GM23338 (cell line): ENCODE measurements around the gene MRNIP. TPM values are rescaled to one million over a fixed set of nuclear protein-coding genes. Genes with fewer than 3 reads are reported as not detected.

Experiments used
- ATAC-seq: fragments of 200-7000 bp; cut with Tn5 transposase; 3 replicates; pipeline ENCODE4 v1.9.1; 2020
- DNase-seq: peaks from one replicate; pipeline ENCODE4 v3.0.0-alpha.2; 2015; ENCODE audit warnings: low spot score
- H2AFZ ChIP-seq: fragments of 200-600 bp; sonication (generic); 2 replicates; pipeline ENCODE4 v1.8.0; 2016; ENCODE audit warnings: antibody characterized with exemption, mild to moderate bottlenecking, moderate library complexity
- H3F3A ChIP-seq: fragments of 200-600 bp; sonication (generic); replicated peaks from 2 replicates; pipeline ENCODE4 v1.8.0; 2017; ENCODE audit warnings: antibody characterized with exemption, mixed run types, low read depth
- H3K27ac ChIP-seq: fragments of 200-600 bp; sonication (generic); 2 replicates; pipeline ENCODE4 v1.6.1; 2016; ENCODE audit warnings: low read depth
- H3K27me3 ChIP-seq: fragments of 200-600 bp; sonication (generic); 2 replicates; pipeline ENCODE4 v1.8.0; 2016; ENCODE audit warnings: mild to moderate bottlenecking, mixed run types, moderate library complexity; ENCODE audit not compliant: insufficient read depth
- H3K36me3 ChIP-seq: fragments of 200-600 bp; sonication (generic); 2 replicates; pipeline ENCODE4 v1.8.0; 2016; ENCODE audit warnings: mild to moderate bottlenecking; ENCODE audit not compliant: insufficient read depth
- H3K4me1 ChIP-seq: fragments of 200-600 bp; sonication (generic); 2 replicates; pipeline ENCODE4 v1.8.0; 2016; ENCODE audit warnings: mild to moderate bottlenecking, moderate library complexity; ENCODE audit not compliant: insufficient read depth
- H3K4me2 ChIP-seq: fragments of 200-600 bp; sonication (generic); 2 replicates; pipeline ENCODE4 v1.7.1; 2017; ENCODE audit warnings: mixed run types
- H3K4me3 ChIP-seq: fragments of 200-600 bp; sonication (generic); 2 replicates; pipeline ENCODE4 v1.6.1; 2016; ENCODE audit warnings: mixed run types
- H3K79me2 ChIP-seq: fragments of 200-600 bp; sonication (generic); replicated peaks from 2 replicates; pipeline ENCODE4 v1.8.0; 2017; ENCODE audit warnings: mild to moderate bottlenecking; ENCODE audit not compliant: insufficient read depth
- H3K9me2 ChIP-seq: fragments of 200-600 bp; sonication (generic); 2 replicates; pipeline ENCODE4 v1.8.0; 2017; ENCODE audit not compliant: insufficient read depth
- H4K20me1 ChIP-seq: fragments of 200-600 bp; sonication (generic); replicated peaks from 2 replicates; pipeline ENCODE4 v1.8.0; 2017; ENCODE audit warnings: mild to moderate bottlenecking; ENCODE audit not compliant: insufficient read depth
- H3K27ac Mint-ChIP-seq: 2 replicates; pipeline ENCODE4 v1.8.0; 2020; ENCODE audit warnings: inconsistent platforms, mild to moderate bottlenecking, moderate library complexity, mixed read lengths
- H3K27me3 Mint-ChIP-seq: 3 replicates; pipeline ENCODE4 v1.8.0; 2022; ENCODE audit warnings: low read depth, mild to moderate bottlenecking, moderate library complexity, mixed read lengths, inconsistent platforms; ENCODE audit not compliant: insufficient read depth, poor library complexity
- H3K36me3 Mint-ChIP-seq: 3 replicates; pipeline ENCODE4 v1.8.0; 2021; ENCODE audit warnings: low read depth, mild to moderate bottlenecking, inconsistent platforms, moderate library complexity, mixed read lengths
- H3K4me1 Mint-ChIP-seq: 3 replicates; pipeline ENCODE4 v1.8.0; 2020; ENCODE audit warnings: mild to moderate bottlenecking, inconsistent platforms, mixed read lengths
- H3K4me3 Mint-ChIP-seq: 3 replicates; pipeline ENCODE4 v1.8.0; 2021; ENCODE audit warnings: moderate library complexity, mild to moderate bottlenecking, inconsistent platforms, mixed read lengths
- H3K9me3 Mint-ChIP-seq: 3 replicates; pipeline ENCODE4 v1.8.0; 2020; ENCODE audit warnings: moderate library complexity, mild to moderate bottlenecking, inconsistent platforms, mixed read lengths
- POLR2AphosphoS5 ChIP-seq: IDR thresholded peaks from 2 replicates; pipeline ENCODE4 v1.6.1; 2016; ENCODE audit warnings: antibody characterized with exemption, low read depth
- ZNF331 ChIP-seq: fragments of 250-450 bp; sonication (Bioruptor Pico); IDR thresholded peaks from 2 replicates; pipeline ENCODE4 v1.5.0; 2020; ENCODE audit warnings: low read depth, mild to moderate bottlenecking, moderate library complexity
- polyA plus RNA-seq: library from polyadenylated mRNA; unstranded; fragments of >200 nt; fragmentation: Nextera tagmentation; extraction: Ambion mirVana; gene quantifications from 2 replicates; pipeline ENCODE4 v1.2.1, GENCODE V29; 2016
- total RNA-seq: library from RNA; depleted of rRNA; stranded (reverse); fragments of >200 nt; shearing (Covaris generic); gene quantifications from 2 replicates; pipeline ENCODE4 v1.2.3, GENCODE V29; 2014
- TF ChIP-seq, protein P1 (sequence below): fragments of 250-450 bp; sonication (Bioruptor Pico); IDR thresholded peaks from 2 replicates; pipeline ENCODE4 v1.5.0; 2020; ENCODE audit warnings: mild to moderate bottlenecking, moderate library complexity

MRNIP gene
- total and polyA plus RNA-seq, 2 experiments from 2014 or later, result 18.2 to 34.4 TPM

DNA sequence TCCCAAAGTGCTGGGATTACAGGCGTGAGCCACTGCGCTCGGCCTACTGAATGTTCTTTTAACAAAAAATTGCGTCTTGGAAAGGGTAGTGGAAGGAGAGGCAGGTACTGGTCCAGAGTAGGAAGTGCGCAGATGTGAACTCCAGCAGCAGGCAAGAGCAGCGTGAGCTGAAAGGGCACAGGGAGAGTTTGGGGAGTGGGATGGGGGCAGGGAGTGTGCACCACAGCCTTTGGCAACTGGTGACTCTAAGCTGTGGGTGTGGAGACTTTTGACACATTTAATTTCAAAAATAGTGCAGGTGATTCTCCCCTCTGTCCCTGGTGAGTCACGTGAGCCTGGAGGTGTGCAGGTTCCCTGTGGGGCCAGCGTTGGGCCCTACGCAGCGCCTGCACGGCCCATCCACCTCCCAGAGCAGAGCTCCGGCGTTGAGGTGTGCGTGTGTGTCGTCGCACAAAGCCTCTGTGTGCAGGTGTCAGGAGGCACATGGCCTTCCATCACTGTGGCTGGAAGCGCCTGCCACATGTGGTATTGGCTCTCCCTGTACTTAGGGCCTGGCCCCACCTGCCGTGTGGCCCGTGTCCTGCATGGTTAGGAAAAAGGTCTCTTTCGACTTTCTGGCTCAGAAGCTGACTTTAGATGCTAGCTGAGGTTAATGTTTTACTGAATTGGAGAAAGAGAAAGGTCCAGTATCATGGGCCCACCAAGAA, 26.4 kb downstream of the MRNIP start (continued):
- TF ChIP-seq, protein P1, sequence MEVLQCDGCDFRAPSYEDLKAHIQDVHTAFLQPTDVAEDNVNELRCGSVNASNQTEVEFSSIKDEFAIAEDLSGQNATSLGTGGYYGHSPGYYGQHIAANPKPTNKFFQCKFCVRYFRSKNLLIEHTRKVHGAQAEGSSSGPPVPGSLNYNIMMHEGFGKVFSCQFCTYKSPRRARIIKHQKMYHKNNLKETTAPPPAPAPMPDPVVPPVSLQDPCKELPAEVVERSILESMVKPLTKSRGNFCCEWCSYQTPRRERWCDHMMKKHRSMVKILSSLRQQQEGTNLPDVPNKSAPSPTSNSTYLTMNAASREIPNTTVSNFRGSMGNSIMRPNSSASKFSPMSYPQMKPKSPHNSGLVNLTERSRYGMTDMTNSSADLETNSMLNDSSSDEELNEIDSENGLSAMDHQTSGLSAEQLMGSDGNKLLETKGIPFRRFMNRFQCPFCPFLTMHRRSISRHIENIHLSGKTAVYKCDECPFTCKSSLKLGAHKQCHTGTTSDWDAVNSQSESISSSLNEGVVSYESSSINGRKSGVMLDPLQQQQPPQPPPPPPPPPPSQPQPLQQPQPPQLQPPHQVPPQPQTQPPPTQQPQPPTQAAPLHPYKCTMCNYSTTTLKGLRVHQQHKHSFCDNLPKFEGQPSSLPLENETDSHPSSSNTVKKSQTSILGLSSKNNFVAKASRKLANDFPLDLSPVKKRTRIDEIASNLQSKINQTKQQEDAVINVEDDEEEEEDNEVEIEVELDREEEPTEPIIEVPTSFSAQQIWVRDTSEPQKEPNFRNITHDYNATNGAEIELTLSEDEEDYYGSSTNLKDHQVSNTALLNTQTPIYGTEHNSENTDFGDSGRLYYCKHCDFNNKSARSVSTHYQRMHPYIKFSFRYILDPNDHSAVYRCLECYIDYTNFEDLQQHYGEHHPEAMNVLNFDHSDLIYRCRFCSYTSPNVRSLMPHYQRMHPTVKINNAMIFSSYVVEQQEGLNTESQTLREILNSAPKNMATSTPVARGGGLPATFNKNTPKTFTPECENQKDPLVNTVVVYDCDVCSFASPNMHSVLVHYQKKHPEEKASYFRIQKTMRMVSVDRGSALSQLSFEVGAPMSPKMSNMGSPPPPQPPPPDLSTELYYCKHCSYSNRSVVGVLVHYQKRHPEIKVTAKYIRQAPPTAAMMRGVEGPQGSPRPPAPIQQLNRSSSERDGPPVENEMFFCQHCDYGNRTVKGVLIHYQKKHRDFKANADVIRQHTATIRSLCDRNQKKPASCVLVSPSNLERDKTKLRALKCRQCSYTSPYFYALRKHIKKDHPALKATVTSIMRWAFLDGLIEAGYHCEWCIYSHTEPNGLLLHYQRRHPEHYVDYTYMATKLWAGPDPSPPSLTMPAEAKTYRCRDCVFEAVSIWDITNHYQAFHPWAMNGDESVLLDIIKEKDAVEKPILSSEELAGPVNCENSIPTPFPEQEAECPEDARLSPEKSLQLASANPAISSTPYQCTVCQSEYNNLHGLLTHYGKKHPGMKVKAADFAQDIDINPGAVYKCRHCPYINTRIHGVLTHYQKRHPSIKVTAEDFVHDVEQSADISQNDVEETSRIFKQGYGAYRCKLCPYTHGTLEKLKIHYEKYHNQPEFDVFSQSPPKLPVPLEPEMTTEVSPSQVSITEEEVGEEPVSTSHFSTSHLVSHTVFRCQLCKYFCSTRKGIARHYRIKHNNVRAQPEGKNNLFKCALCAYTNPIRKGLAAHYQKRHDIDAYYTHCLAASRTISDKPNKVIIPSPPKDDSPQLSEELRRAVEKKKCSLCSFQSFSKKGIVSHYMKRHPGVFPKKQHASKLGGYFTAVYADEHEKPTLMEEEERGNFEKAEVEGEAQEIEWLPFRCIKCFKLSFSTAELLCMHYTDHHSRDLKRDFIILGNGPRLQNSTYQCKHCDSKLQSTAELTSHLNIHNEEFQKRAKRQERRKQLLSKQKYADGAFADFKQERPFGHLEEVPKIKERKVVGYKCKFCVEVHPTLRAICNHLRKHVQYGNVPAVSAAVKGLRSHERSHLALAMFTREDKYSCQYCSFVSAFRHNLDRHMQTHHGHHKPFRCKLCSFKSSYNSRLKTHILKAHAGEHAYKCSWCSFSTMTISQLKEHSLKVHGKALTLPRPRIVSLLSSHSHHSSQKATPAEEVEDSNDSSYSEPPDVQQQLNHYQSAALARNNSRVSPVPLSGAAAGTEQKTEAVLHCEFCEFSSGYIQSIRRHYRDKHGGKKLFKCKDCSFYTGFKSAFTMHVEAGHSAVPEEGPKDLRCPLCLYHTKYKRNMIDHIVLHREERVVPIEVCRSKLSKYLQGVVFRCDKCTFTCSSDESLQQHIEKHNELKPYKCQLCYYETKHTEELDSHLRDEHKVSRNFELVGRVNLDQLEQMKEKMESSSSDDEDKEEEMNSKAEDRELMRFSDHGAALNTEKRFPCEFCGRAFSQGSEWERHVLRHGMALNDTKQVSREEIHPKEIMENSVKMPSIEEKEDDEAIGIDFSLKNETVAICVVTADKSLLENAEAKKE, result no peak
- TF ChIP-seq ZNF331, result no peak

DNA sequence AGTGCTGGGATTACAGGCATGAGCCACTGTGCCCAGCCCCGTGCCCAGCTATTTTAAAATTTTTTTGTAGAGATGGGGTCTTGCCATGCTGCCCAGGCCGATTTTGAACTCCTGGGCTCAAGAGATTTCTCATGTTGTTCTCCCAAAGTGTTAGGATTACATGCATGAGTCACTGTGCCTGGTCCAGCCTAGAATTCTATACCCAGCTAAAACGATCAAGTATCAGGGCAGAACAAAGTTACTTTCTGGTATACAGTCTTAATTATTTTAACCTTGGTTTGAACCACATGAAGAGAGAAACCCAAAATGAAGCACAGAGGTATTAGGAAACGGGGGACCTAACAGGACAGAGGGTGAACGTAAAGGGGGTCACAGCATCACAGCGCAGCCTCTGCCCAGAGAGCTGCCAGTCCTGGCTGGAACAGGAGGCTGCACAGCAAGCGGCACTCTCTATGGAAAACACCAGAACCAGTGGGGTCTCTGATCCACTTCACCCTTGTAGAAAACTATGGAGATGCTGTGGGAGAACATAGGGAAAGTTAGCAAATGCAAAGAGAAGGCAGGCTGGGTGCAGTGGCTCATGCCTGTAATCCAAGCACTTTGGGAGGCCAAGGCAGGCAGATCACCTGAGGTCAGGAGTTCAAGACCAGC, 27.7 kb downstream of the MRNIP start:
- Histone ChIP-seq H3K27me3 (no peaks in the 10 kb centered on the region), H3K79me2 (no peaks in the 10 kb centered on the region), H3K27ac (peak overlapping the region; percentile 45; the same call in 1 of the 2 replicates), H3K4me2 (no peak overlapping the region), H3K4me3 (no peak overlapping the region), H3K9me2 (no peaks in the 10 kb centered on the region), H3K36me3 (peaks cover 28% of the 10 kb centered on the region), H3K4me1 (peaks cover 23% of the 10 kb centered on the region), H3F3A (peaks cover 13% of the 10 kb centered on the region), H2AFZ (no peak overlapping the region), H4K20me1 (peaks cover 25% of the 10 kb centered on the region)
- no peak for TF ChIP-seq POLR2AphosphoS5
- Mint-ChIP-seq H3K27ac (no peak overlapping the region; the same call in 1 of the 2 replicates), H3K4me3 (no peak overlapping the region), H3K27me3 (peaks cover 18% of the 10 kb centered on the region), H3K4me1 (peaks cover 24% of the 10 kb centered on the region), H3K9me3 (peaks cover 9% of the 10 kb centered on the region; the same call in 2 of the 3 replicates), H3K36me3 (peaks cover 98% of the 10 kb centered on the region)
- ATAC-seq, result no peak
- no peak for DNase-seq
